Measurements from ENCODE around the gene TMIGD3.

DNA sequence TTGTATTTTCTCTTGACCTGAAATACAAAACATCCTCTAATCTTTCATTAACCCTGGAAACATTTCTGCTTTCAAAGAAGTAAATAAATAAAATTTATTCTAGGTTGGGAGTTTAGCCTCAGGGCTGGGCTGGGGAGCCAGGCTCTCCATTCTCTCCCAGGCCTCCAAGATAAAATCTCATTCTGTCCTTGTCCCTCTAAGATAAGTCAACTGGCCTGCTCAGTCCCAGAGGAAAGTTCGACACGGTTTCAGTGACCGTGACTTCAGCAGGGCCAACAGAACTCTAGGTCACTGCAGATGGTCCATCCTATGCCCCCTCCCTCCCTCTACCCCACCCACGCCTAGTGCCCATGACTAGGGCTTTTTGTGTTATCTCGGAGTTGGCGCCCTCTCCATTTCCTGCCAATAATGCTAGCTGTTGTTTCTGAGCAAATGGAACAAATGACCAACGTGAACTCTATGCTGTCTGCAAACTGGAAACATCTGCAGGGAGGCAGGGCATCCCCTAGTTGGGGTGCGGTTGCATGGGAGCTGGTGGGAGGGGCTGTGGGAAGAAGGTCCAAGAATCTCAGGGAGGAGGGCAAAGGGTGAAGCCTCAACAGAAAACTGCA lies 10.1 kb upstream of the TMIGD3 start:
- TF ChIP-seq CTCF (IDR thresholded peaks at IDR 0.05): no peak
- TF ChIP-seq POLR2A (IDR thresholded peaks at IDR 0.05; ENCODE audit: low read depth): no peak
- TF ChIP-seq POLR2AphosphoS5 (IDR thresholded peaks at IDR 0.05): peak; percentile 37 to 62
